Measurements from ENCODE around the gene GRIN2D. TPM values are rescaled to one million over a fixed set of nuclear protein-coding genes. Genes with fewer than 3 reads are reported as not detected.
A peak's percentile ranks its signal among the peaks of the same experiment; 100 is the strongest.

GRIN2D gene
- total RNA-seq, 2 experiments from 2014 or later = 0.28 to 0.29 TPM

GRCh38 chr19:48398375-48399235, 5.1 kb downstream of the GRIN2D start:
- Mint-ChIP-seq H3K27me3 (peaks cover 42% of the 10 kb centered on the region), H3K4me3 (no peak overlapping the region), H3K9me3 (peaks cover 4% of the 10 kb centered on the region), H3K27ac (peak overlapping the region; percentile 16), H3K4me1 (peaks cover 30% of the 10 kb centered on the region), H3K36me3 (no peaks in the 10 kb centered on the region)
- peak; percentile 89 for DNase-seq

GRCh38 chr19:48400018-48400742, 6.7 kb downstream of the GRIN2D start:
- Mint-ChIP-seq H3K9me3 (peaks cover 4% of the 10 kb centered on the region), H3K4me1 (peaks cover 22% of the 10 kb centered on the region), H3K27ac (no peak overlapping the region), H3K36me3 (no peaks in the 10 kb centered on the region), H3K4me3 (no peak overlapping the region), H3K27me3 (peaks cover 28% of the 10 kb centered on the region)
- no peak for DNase-seq

GRCh38 chr19:48401287-48401686, 7.8 kb downstream of the GRIN2D start:
- DNase-seq = no peak
- peaks cover 21% of the 10 kb centered on the region for H3K27me3 Mint-ChIP-seq
- H3K4me3 Mint-ChIP-seq = no peak overlapping the region
- no peak overlapping the region for H3K27ac Mint-ChIP-seq
- H3K36me3 Mint-ChIP-seq = no peaks in the 10 kb centered on the region
- H3K4me1 Mint-ChIP-seq = peaks cover 20% of the 10 kb centered on the region
- peaks cover 4% of the 10 kb centered on the region for H3K9me3 Mint-ChIP-seq

GRCh38 chr19:48403606-48404005, 10.1 kb downstream of the GRIN2D start:
- no peak overlapping the region for H3K4me3 Mint-ChIP-seq
- H3K4me1 Mint-ChIP-seq = peaks cover 11% of the 10 kb centered on the region
- no peaks in the 10 kb centered on the region for H3K36me3 Mint-ChIP-seq
- no peak for DNase-seq
- peak overlapping the region; percentile 15 for H3K27ac Mint-ChIP-seq
- peaks cover 4% of the 10 kb centered on the region for H3K9me3 Mint-ChIP-seq
- H3K27me3 Mint-ChIP-seq = peaks cover 11% of the 10 kb centered on the region

- H3K27ac Mint-ChIP-seq = no peak overlapping the region
- no peak overlapping the region for H3K4me3 Mint-ChIP-seq
- H3K27me3 Mint-ChIP-seq = peaks cover 11% of the 10 kb centered on the region
- no peak for DNase-seq
- no peaks in the 10 kb centered on the region for H3K9me3 Mint-ChIP-seq
- H3K36me3 Mint-ChIP-seq = no peaks in the 10 kb centered on the region
- H3K4me1 Mint-ChIP-seq = peaks cover 5% of the 10 kb centered on the region
Observed at GRCh38 chr19:48405010-48405659, 11.7 kb downstream of the GRIN2D start.

GRCh38 chr19:48405850-48406249, 12.4 kb downstream of the GRIN2D start:
- H3K4me1 Mint-ChIP-seq = peaks cover 3% of the 10 kb centered on the region
- no peaks in the 10 kb centered on the region for H3K9me3 Mint-ChIP-seq
- no peaks in the 10 kb centered on the region for H3K36me3 Mint-ChIP-seq
- H3K27me3 Mint-ChIP-seq = peaks cover 11% of the 10 kb centered on the region
- H3K4me3 Mint-ChIP-seq = no peak overlapping the region
- no peak for DNase-seq
- H3K27ac Mint-ChIP-seq = no peak overlapping the region

- Mint-ChIP-seq H3K4me1 (peaks cover 13% of the 10 kb centered on the region), H3K27me3 (peaks cover 41% of the 10 kb centered on the region), H3K36me3 (no peaks in the 10 kb centered on the region), H3K4me3 (no peak overlapping the region), H3K27ac (no peak overlapping the region), H3K9me3 (no peaks in the 10 kb centered on the region)
- no peak for DNase-seq
Observed at GRCh38 chr19:48413879-48414587, 20.6 kb downstream of the GRIN2D start.

- Mint-ChIP-seq H3K4me3 (no peak overlapping the region), H3K27ac (no peak overlapping the region), H3K36me3 (no peaks in the 10 kb centered on the region), H3K27me3 (peaks cover 46% of the 10 kb centered on the region), H3K4me1 (peaks cover 17% of the 10 kb centered on the region), H3K9me3 (no peaks in the 10 kb centered on the region)
- DNase-seq = peak; percentile 62
Observed at GRCh38 chr19:48415395-48415794, 21.9 kb downstream of the GRIN2D start.

GRCh38 chr19:48415806-48416221, 22.3 kb downstream of the GRIN2D start:
- no peak for DNase-seq
- no peak overlapping the region for H3K27ac Mint-ChIP-seq
- peaks cover 46% of the 10 kb centered on the region for H3K27me3 Mint-ChIP-seq
- no peaks in the 10 kb centered on the region for H3K9me3 Mint-ChIP-seq
- H3K4me3 Mint-ChIP-seq = no peak overlapping the region
- peaks cover 17% of the 10 kb centered on the region for H3K4me1 Mint-ChIP-seq
- no peaks in the 10 kb centered on the region for H3K36me3 Mint-ChIP-seq

- DNase-seq = no peak
- peaks cover 17% of the 10 kb centered on the region for H3K4me1 Mint-ChIP-seq
- no peaks in the 10 kb centered on the region for H3K36me3 Mint-ChIP-seq
- H3K9me3 Mint-ChIP-seq = no peaks in the 10 kb centered on the region
- peaks cover 46% of the 10 kb centered on the region for H3K27me3 Mint-ChIP-seq
- no peak overlapping the region for H3K27ac Mint-ChIP-seq
- no peak overlapping the region for H3K4me3 Mint-ChIP-seq
Observed at GRCh38 chr19:48417421-48417820, 24.0 kb downstream of the GRIN2D start.

- H3K9me3 Mint-ChIP-seq = no peaks in the 10 kb centered on the region
- peaks cover 47% of the 10 kb centered on the region for H3K27me3 Mint-ChIP-seq
- H3K4me1 Mint-ChIP-seq = peaks cover 17% of the 10 kb centered on the region
- H3K27ac Mint-ChIP-seq = peak overlapping the region; percentile 71
- H3K36me3 Mint-ChIP-seq = no peaks in the 10 kb centered on the region
- DNase-seq = no peak
- peak overlapping the region; percentile 60 for H3K4me3 Mint-ChIP-seq
Observed at GRCh38 chr19:48418317-48419064, 25.0 kb downstream of the GRIN2D start.

GRCh38 chr19:48419158-48419920, 25.9 kb downstream of the GRIN2D start:
- Mint-ChIP-seq H3K4me3 (peak overlapping the region; percentile 60), H3K27ac (peak overlapping the region; percentile 71), H3K9me3 (no peaks in the 10 kb centered on the region), H3K36me3 (no peaks in the 10 kb centered on the region), H3K4me1 (peaks cover 17% of the 10 kb centered on the region), H3K27me3 (peaks cover 42% of the 10 kb centered on the region)
- DNase-seq = peak; percentile 79

- H3K4me1 Mint-ChIP-seq = peaks cover 18% of the 10 kb centered on the region
- no peak overlapping the region for H3K4me3 Mint-ChIP-seq
- H3K27ac Mint-ChIP-seq = no peak overlapping the region
- no peaks in the 10 kb centered on the region for H3K36me3 Mint-ChIP-seq
- no peak for DNase-seq
- no peaks in the 10 kb centered on the region for H3K9me3 Mint-ChIP-seq
- H3K27me3 Mint-ChIP-seq = peaks cover 34% of the 10 kb centered on the region
Observed at GRCh38 chr19:48421548-48421947, 28.1 kb downstream of the GRIN2D start.
